ENCODE results near the gene HPS4. TPM values are rescaled to one million over a fixed set of nuclear protein-coding genes. Genes with fewer than 3 reads are reported as not detected.

Gene HPS4
- total RNA-seq, 1 experiment from 2014 or later = 46.1 TPM

- no peak overlapping the region for H3K4me2 ChIP-seq (ENCODE audit: low read depth, low read length, poor library complexity, severe bottlenecking)
- no peaks in the 10 kb centered on the region for H4K20me1 ChIP-seq (ENCODE audit: insufficient read depth, low read depth, low read length)
- no peaks in the 10 kb centered on the region for H3K9me2 ChIP-seq (replicated peaks; ENCODE audit: insufficient read depth, low read length)
- H2AFZ ChIP-seq (ENCODE audit: low read length) = no peak overlapping the region
- DNase-seq = no peak
- H3K27me3 ChIP-seq (ENCODE audit: low read length) = no peaks in the 10 kb centered on the region
- no peak overlapping the region for H3K4me3 ChIP-seq (ENCODE audit: low read length)
- no peaks in the 10 kb centered on the region for H3K9me3 ChIP-seq (ENCODE audit: low read length)
- H3K36me3 ChIP-seq (ENCODE audit: insufficient read depth, low read length) = peaks cover 49% of the 10 kb centered on the region
- no peak overlapping the region for H3K27ac ChIP-seq (ENCODE audit: low read length)
- H3K79me2 ChIP-seq (ENCODE audit: low read length) = peaks cover 49% of the 10 kb centered on the region
- no peak overlapping the region for H3K9ac ChIP-seq (ENCODE audit: low read length)
- H3K4me1 ChIP-seq (ENCODE audit: low read length) = peaks cover 16% of the 10 kb centered on the region
Observed at GRCh38 chr22:26474682-26475081, 8.9 kb downstream of the HPS4 start.

GRCh38 chr22:26471522-26471921 is 12.1 kb downstream of the HPS4 start:
- Histone ChIP-seq H3K9ac (ENCODE audit: low read length) (no peak overlapping the region), H3K9me2 (replicated peaks; ENCODE audit: insufficient read depth, low read length) (no peaks in the 10 kb centered on the region), H3K79me2 (ENCODE audit: low read length) (peaks cover 19% of the 10 kb centered on the region), H3K4me2 (ENCODE audit: low read depth, low read length, poor library complexity, severe bottlenecking) (no peak overlapping the region), H3K4me3 (ENCODE audit: low read length) (no peak overlapping the region), H3K4me1 (ENCODE audit: low read length) (no peaks in the 10 kb centered on the region), H2AFZ (ENCODE audit: low read length) (no peak overlapping the region), H3K9me3 (ENCODE audit: low read length) (no peaks in the 10 kb centered on the region), H3K36me3 (ENCODE audit: insufficient read depth, low read length) (peaks cover 49% of the 10 kb centered on the region), H4K20me1 (ENCODE audit: insufficient read depth, low read depth, low read length) (no peaks in the 10 kb centered on the region), H3K27ac (ENCODE audit: low read length) (no peak overlapping the region), H3K27me3 (ENCODE audit: low read length) (no peaks in the 10 kb centered on the region)
- DNase-seq = no peak

- Histone ChIP-seq H4K20me1 (ENCODE audit: insufficient read depth, low read depth, low read length) (no peaks in the 10 kb centered on the region), H3K4me1 (ENCODE audit: low read length) (no peaks in the 10 kb centered on the region), H3K27me3 (ENCODE audit: low read length) (no peaks in the 10 kb centered on the region), H3K4me3 (ENCODE audit: low read length) (no peak overlapping the region), H3K9me3 (ENCODE audit: low read length) (no peaks in the 10 kb centered on the region), H3K79me2 (ENCODE audit: low read length) (peaks cover 14% of the 10 kb centered on the region), H3K36me3 (ENCODE audit: insufficient read depth, low read length) (peaks cover 47% of the 10 kb centered on the region), H3K4me2 (ENCODE audit: low read depth, low read length, poor library complexity, severe bottlenecking) (no peak overlapping the region), H3K9me2 (replicated peaks; ENCODE audit: insufficient read depth, low read length) (no peaks in the 10 kb centered on the region), H3K27ac (ENCODE audit: low read length) (no peak overlapping the region), H3K9ac (ENCODE audit: low read length) (no peak overlapping the region), H2AFZ (ENCODE audit: low read length) (no peak overlapping the region)
- no peak for DNase-seq
Observed at GRCh38 chr22:26470807-26471206, 12.8 kb downstream of the HPS4 start.

GRCh38 chr22:26466196-26466595 is 17.4 kb downstream of the HPS4 start:
- Histone ChIP-seq H3K36me3 (ENCODE audit: insufficient read depth, low read length) (peaks cover 29% of the 10 kb centered on the region; the same call in 1 of the 2 replicates), H3K27ac (ENCODE audit: low read length) (no peak overlapping the region), H3K9me3 (ENCODE audit: low read length) (no peaks in the 10 kb centered on the region), H3K4me1 (ENCODE audit: low read length) (0 out of 2 replicates have a peak, but pooled peaks cover 7% of the 10 kb centered on the region), H3K9ac (ENCODE audit: low read length) (no peak overlapping the region), H3K4me3 (ENCODE audit: low read length) (no peak overlapping the region), H3K4me2 (ENCODE audit: low read depth, low read length, poor library complexity, severe bottlenecking) (no peak overlapping the region), H2AFZ (ENCODE audit: low read length) (no peak overlapping the region), H3K27me3 (ENCODE audit: low read length) (no peaks in the 10 kb centered on the region), H4K20me1 (ENCODE audit: insufficient read depth, low read depth, low read length) (no peaks in the 10 kb centered on the region), H3K9me2 (replicated peaks; ENCODE audit: insufficient read depth, low read length) (no peaks in the 10 kb centered on the region), H3K79me2 (ENCODE audit: low read length) (peaks cover 4% of the 10 kb centered on the region; the same call in 1 of the 2 replicates)
- DNase-seq = no peak

GRCh38 chr22:26464312-26464711 is 19.3 kb downstream of the HPS4 start:
- Histone ChIP-seq H2AFZ (ENCODE audit: low read length) (no peak overlapping the region), H3K36me3 (ENCODE audit: insufficient read depth, low read length) (peaks cover 37% of the 10 kb centered on the region; the same call in 1 of the 2 replicates), H4K20me1 (ENCODE audit: insufficient read depth, low read depth, low read length) (no peaks in the 10 kb centered on the region)

GRCh38 chr22:26463688-26464087 is 19.9 kb downstream of the HPS4 start:
- Histone ChIP-seq H3K27ac (ENCODE audit: low read length) (no peak overlapping the region), H3K9me2 (replicated peaks; ENCODE audit: insufficient read depth, low read length) (no peaks in the 10 kb centered on the region), H3K4me2 (ENCODE audit: low read depth, low read length, poor library complexity, severe bottlenecking) (no peak overlapping the region), H3K4me1 (ENCODE audit: low read length) (0 out of 2 replicates have a peak, but pooled peaks cover 7% of the 10 kb centered on the region), H3K27me3 (ENCODE audit: low read length) (no peaks in the 10 kb centered on the region), H3K79me2 (ENCODE audit: low read length) (peaks cover 28% of the 10 kb centered on the region), H2AFZ (ENCODE audit: low read length) (no peak overlapping the region), H3K9me3 (ENCODE audit: low read length) (no peaks in the 10 kb centered on the region), H4K20me1 (ENCODE audit: insufficient read depth, low read depth, low read length) (no peaks in the 10 kb centered on the region), H3K36me3 (ENCODE audit: insufficient read depth, low read length) (peaks cover 32% of the 10 kb centered on the region; the same call in 1 of the 2 replicates), H3K9ac (ENCODE audit: low read length) (no peak overlapping the region), H3K4me3 (ENCODE audit: low read length) (no peak overlapping the region)
- DNase-seq = no peak

More at GRCh38 chr22:26464312-26464711, 19.3 kb downstream of the HPS4 start:
- 0 out of 2 replicates have a peak, but pooled peaks cover 7% of the 10 kb centered on the region for H3K4me1 ChIP-seq (ENCODE audit: low read length)
- H3K4me2 ChIP-seq (ENCODE audit: low read depth, low read length, poor library complexity, severe bottlenecking) = no peak overlapping the region
- H3K9me2 ChIP-seq (replicated peaks; ENCODE audit: insufficient read depth, low read length) = no peaks in the 10 kb centered on the region
- peaks cover 23% of the 10 kb centered on the region for H3K79me2 ChIP-seq (ENCODE audit: low read length)
- H3K9ac ChIP-seq (ENCODE audit: low read length) = no peak overlapping the region
- no peaks in the 10 kb centered on the region for H3K27me3 ChIP-seq (ENCODE audit: low read length)
- no peaks in the 10 kb centered on the region for H3K9me3 ChIP-seq (ENCODE audit: low read length)
- no peak for DNase-seq
- no peak overlapping the region for H3K27ac ChIP-seq (ENCODE audit: low read length)
- no peak overlapping the region for H3K4me3 ChIP-seq (ENCODE audit: low read length)

GRCh38 chr22:26463101-26463661 is 20.4 kb downstream of the HPS4 start:
- Histone ChIP-seq H2AFZ (ENCODE audit: low read length) (no peak overlapping the region), H3K9ac (ENCODE audit: low read length) (no peak overlapping the region), H3K79me2 (ENCODE audit: low read length) (peaks cover 28% of the 10 kb centered on the region), H3K36me3 (ENCODE audit: insufficient read depth, low read length) (peaks cover 28% of the 10 kb centered on the region; the same call in 1 of the 2 replicates), H4K20me1 (ENCODE audit: insufficient read depth, low read depth, low read length) (no peaks in the 10 kb centered on the region), H3K9me3 (ENCODE audit: low read length) (no peaks in the 10 kb centered on the region), H3K9me2 (replicated peaks; ENCODE audit: insufficient read depth, low read length) (no peaks in the 10 kb centered on the region), H3K4me1 (ENCODE audit: low read length) (0 out of 2 replicates have a peak, but pooled peaks cover 7% of the 10 kb centered on the region), H3K4me2 (ENCODE audit: low read depth, low read length, poor library complexity, severe bottlenecking) (no peak overlapping the region), H3K27ac (ENCODE audit: low read length) (no peak overlapping the region), H3K4me3 (ENCODE audit: low read length) (no peak overlapping the region), H3K27me3 (ENCODE audit: low read length) (no peaks in the 10 kb centered on the region)
- no peak for DNase-seq

- H3K36me3 ChIP-seq (ENCODE audit: insufficient read depth, low read length) = peaks cover 26% of the 10 kb centered on the region; the same call in 1 of the 2 replicates
- no peak overlapping the region for H3K4me3 ChIP-seq (ENCODE audit: low read length)
- H3K9me2 ChIP-seq (replicated peaks; ENCODE audit: insufficient read depth, low read length) = no peaks in the 10 kb centered on the region
- H3K9ac ChIP-seq (ENCODE audit: low read length) = no peak overlapping the region
- H3K4me1 ChIP-seq (ENCODE audit: low read length) = 0 out of 2 replicates have a peak, but pooled peaks cover 7% of the 10 kb centered on the region
- no peak overlapping the region for H3K27ac ChIP-seq (ENCODE audit: low read length)
- no peak for DNase-seq
- H4K20me1 ChIP-seq (ENCODE audit: insufficient read depth, low read depth, low read length) = no peaks in the 10 kb centered on the region
- no peak overlapping the region for H3K4me2 ChIP-seq (ENCODE audit: low read depth, low read length, poor library complexity, severe bottlenecking)
- peaks cover 28% of the 10 kb centered on the region for H3K79me2 ChIP-seq (ENCODE audit: low read length)
- no peaks in the 10 kb centered on the region for H3K9me3 ChIP-seq (ENCODE audit: low read length)
- no peak overlapping the region for H2AFZ ChIP-seq (ENCODE audit: low read length)
- no peaks in the 10 kb centered on the region for H3K27me3 ChIP-seq (ENCODE audit: low read length)
Observed at GRCh38 chr22:26462641-26463040, 20.9 kb downstream of the HPS4 start.

Measured in Karpas-422 (cell line).